Measurements from ENCODE around the gene TTLL8.
A peak's percentile ranks its signal among the peaks of the same experiment; 100 is the strongest.
"Not testable (repeated sequence)": the region's sequence is repeated elsewhere in the genome, so short reads cannot be mapped to it uniquely, and the experiment has no call there.

The TTLL8 gene

DNA sequence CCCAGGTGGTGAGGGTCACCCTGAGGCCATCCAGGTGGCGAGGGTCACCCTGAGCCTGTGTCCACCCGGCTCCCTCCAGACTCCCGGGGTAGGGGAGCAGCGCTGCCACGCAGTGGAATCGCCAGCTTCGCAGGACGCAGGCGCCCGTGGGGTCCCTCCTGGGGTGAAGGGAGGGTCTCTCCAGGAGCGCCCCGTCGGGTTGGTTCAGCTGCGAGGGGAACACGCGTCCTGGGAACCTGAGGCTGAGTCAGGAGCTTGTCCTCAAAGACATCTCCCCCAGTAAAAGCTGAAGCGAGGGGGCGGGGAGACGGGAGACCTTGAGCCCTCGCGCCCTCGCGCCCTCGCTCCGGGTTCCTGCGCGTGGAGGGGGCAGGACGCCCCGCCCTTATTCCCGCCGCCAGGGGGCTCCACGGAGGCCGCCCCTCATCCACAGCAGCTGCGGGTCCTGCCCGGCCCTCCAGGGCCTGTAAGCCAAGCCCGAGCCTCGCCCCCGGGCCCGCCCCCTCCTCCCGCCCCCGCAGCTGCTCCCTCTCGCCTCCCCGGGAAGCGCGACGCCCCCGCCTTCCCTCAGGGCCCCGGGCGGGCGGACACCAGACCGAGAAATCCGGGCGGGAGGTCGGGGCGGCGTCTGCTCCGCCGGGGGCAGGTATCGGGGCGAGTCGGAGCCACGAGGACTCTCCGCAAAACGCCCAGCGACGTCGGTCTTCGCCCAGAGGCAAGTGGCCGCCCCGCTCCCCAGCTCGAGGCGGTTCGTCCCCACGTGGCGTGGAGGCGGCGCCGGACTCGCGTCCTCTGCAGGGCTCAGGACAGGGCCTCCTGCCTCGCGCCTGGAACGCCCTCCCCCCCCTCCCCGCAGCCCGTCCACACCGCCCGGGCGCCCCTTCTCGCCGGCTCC is 74.7 kb downstream of the TTLL8 start:
- DNase-seq (ENCODE audit: low spot score): no peak

DNA sequence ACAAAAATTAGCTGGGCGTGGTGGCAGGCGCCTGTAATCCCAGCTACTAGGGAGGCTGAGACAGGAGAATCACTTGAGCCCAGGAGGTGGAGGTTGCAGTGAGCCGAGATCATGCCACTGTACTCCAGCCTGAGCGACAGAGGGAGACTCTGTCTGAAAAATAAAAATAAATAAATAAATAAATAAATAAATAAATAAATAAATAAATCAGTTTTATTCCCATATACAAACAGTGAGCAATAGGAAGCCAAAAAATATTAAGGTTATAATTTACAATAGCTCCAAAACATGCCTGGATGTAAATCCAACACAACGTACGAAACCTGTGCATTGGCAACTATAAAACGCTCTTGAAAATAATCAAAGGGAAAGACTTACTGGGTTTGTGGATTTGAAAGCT is 76.3 kb downstream of the TTLL8 start:
- DNase-seq (ENCODE audit: low spot score): not testable (repeated sequence)

DNA sequence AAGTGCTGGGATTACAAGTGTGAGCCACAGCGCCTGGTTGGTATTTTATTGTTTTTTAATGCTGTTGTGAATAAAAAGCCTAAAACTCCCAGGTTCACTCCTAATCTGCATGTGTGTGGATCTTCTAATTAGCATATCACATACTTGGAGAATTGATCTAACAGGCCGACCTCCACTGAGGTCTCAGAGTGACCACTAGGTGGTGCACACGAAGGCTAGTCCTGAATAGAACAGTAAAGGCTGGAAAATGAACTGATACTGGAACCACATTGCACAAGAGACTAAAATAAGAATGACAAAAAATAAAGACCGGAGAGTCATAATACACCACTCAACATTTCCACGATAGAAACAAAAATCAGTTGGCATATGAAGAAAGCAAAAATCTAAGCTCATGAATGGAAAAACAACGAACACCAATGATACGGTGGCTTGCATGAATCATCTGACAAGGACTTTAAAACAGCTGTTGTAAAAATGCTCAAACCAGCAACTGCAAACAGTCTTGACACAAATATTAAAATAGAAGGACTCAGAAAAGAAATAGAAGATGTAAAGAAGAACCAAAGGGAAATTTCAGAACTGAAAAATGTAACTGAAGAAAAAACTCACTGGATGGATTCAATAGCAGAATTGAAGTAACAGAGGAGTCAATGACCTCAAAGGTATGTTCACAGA is 78.4 kb downstream of the TTLL8 start:
- peak; percentile 78 for DNase-seq (ENCODE audit: low spot score)

DNA sequence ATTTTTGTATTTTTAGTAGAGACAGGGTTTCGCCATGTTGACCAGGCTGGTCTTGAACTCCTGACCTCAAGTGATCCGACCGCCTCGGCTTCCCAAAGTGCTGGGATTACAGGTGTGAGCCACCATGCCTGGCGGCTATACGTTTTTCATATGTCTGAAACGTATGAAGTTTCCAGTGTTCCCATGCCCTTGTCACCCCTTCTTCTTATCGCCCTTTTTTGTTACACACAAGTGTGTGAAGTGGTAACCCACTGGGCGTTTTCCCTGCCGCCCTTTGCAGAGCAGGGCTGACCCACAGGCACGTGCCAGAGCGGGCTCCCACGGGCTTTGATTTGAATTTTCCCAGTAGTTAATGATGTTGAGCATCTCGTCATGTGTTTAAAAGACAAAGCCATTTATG is 80.5 kb downstream of the TTLL8 start:
- no peak for DNase-seq (ENCODE audit: low spot score)

DNA sequence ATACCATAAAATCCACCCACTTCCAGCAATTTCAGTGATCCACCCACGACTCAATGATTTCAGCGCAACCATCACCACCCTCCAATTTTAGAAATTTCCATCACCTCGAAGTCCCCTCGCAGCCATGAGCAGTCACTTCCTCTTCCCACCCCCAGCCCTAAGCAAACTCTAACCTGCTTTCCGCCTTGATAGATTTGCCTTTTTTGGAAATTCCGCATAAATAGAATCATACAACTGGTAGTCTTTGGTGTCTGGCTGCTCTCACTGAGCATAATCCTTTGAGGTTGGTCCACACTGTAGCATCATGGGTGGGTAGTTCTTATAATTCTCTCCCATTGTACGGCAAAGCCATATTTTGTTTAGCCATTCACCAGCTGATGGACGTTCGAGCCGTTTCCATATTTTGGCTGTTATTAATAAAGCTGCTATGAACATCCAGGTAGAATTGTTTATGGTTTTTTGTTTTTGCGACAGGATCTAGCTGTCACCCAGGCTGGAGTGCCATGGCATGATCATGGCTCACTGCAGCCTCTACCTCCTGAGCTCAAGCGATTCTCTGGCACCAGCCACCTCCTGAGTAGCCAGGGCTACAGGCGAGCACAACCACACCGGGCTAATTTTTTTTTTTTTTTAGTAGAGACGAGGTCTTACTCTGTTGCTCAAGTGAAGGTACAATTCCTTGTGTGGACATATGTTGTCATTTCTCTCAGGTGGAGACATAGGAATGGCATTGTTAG is 81.5 kb downstream of the TTLL8 start:
- DNase-seq (ENCODE audit: low spot score): no peak

DNA sequence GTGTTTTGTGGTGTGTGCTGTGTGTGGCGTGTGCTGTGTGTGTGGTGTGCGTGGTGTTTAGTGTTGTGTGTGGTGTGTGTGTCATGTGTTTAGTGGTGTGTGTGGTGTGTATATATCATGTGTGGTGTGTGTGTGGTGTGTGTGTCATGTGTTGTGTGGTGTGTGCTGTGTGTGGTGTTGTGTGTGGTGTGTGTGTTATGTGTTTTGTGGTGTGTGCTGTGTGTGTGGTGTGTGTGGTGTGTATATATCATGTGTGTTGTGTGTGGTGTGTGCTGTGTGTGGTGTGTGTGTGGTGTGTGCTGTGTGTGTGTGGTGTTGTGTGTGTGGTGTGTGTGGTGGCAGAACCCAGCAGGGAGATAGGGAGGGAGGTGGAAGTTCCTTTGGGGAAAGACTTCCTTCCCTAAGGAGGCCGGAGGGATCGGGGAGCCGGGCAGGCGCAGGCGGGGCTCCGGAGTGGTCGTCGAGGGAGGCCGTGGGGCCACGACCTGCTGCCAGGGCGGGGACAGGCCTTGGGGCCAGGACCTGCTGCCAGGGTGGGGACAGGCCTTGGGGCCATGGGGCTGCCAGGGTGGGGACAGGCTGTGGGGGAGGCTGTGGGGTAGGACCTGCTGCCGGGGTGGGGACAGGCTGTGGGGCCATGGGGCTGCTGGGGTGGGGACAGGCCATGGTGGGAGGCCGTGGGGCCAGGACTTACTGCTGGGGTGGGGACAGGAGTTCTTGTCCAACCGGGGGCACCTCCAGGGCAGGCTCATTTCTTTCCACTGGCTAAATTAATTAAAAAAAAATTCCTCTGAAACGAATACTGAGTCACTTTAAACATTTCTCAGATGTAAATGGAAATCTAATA is 82.3 kb downstream of the TTLL8 start:
- no peak for DNase-seq (ENCODE audit: low spot score)

DNA sequence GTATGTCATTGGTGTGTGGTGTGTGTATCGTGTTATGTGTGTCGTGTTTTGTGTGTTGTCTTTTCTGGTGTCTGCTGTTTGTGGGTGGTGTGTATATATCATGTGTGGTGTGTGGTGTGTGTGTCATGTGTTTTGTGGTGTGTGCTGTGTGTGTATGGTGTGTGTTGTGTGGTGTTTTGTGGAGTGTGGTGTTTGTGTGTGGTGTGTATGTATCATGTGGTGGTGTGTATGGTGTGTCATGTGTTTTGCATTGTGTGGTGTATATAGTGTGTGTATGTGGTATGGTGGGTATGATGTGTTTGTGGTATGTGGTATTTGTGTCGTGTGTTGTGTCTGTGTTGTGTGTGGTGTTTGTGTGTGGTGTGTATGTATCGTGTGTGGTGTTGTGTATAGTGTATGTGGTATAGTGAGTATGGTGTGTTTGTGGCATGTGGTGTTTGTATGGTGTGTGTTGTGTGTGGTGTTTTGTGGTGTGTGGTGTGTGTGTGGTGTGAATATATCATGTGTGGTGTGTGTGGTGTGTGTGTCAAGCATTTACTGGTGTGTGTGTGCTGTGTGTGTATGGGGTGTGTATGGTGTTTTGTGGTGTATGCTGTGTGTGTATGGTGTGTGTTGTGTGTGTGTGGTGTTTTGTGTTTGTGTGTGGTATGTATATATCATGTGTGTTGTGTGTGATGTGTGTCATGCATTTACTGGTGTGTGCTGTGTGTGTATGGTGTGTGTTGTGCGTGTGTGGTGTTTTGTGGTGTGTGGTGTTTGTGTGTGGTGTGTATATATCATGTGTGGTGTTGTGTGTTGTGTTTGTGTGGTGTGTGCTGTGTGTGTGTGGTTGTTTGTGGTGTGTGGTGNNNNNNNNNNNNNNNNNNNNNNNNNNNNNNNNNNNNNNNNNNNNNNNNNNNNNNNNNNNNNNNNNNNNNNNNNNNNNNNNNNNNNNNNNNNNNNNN is 84.8 kb downstream of the TTLL8 start:
- DNase-seq (ENCODE audit: low spot score): no peak

DNA sequence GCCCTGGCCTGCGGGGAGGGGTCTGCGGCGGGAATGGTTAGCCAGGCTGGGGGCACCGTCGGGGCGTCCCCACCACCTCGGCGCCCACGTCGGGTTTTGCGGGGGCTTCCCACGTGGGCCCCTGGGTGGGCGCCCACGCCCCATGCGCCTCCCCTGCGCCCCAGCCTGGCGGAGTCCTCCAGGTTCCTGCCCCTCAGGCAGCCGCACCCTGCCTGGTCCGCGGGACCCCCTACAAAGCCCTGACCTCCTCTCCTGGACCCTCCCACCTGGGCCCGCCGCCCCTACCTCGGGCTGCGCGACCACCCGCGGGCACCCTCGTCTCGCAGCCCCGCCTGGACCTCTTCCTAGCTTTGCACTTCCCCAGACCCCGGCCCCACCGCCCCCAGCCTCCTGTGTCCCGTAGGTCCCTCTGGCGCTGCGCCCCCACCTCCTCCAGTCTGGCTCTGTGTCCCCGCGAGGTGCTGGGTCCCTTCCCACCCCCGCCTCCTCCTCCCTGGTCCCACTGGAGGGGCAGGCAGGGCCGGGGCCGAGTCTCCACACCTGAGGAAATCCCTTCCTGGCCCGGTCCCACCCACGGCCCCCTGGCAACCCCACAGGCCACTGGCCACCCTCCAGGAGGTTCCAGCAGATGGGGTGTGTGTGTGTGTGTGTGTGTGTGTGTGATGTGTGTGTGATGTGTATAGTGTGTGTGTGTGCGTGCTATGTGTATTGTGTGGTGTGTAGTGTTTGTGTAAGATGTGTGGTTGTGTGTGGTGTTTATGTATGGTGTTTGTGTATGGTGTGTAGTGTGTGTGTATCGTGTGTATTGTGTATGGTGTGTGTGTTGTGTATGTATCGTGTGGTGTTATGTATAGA is 85.7 kb downstream of the TTLL8 start:
- DNase-seq (ENCODE audit: low spot score): no peak

DNA sequence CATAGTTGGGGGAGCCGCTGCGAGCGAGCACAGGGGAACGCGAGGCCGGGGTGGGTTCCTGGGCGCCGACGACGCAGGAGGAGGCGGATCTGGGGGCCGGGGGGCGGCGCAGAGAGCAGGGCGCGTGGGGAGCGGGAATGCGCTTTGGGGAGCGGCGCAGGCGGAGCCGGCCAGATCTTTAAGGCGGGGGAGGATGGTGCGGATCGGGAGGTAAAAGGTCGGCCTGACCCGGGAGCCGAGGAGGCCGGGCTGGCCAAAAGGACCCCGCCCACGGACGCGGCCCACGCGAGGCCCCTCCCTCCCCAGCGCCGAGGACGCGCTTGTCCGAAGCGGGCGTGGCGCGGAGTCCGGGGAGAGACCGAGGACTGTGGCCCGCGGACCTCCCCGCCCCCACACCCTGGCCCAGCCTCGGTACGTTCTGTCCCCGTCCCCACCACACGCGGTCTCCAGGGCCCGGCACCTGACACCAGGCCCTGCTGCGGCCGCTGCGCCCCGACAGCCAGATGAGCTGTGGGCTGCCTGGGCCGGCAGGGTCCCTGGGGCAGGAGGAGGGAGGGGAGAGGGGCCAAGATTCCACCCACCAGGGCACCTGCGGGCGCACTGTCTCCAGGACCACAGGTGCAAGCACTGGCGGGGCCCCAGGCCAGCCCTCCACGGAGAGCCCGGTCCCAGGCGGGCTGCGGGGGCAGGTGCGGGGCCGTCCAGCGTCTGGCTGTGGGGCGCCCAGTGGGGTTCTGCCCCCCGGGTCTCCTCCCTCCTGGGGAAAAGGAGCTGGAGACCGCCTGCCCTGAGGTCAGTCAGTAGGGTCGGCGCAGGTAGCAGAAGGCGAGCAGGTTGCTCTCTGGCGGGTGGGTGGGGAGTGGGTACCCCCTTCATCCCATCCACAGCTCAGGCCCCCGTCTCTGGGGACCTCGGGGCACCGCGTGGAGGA is 86.6 kb downstream of the TTLL8 start:
- DNase-seq (ENCODE audit: low spot score): peak; percentile 81

DNA sequence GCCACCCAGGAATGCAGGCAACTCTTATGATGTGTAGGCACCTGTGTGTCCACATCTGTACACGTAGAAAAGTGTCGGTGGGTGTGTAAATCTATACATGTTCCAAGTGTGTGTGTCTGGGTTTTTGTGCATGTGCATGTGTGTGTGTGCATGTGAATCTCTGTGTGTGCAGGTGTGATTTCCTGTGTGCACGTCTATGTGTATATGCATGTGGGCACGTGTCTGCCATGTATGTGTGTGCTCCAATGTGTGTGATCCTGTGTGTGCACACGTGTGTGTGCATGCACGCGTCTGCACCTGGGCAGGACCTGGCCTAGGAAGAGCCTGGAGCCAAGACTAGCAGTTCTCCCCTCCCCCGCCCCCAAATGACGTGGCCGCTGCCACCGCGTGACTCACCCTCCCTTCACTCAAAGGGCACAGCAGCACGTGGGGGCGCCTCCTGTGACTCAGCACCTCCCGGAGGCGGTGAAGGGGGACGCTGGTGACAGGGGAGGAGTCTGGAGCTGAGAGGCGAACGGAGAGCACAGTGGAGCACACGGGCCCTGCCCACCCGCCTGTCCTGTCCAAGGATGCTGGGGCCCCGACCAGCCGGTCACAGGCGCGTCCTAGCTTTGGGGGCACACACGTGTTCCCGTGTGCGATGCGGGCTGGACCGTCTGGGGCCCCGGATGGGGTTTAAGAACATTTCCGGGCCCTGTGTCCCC is 87.4 kb downstream of the TTLL8 start:
- peak; percentile 94 for DNase-seq (ENCODE audit: low spot score)

DNA sequence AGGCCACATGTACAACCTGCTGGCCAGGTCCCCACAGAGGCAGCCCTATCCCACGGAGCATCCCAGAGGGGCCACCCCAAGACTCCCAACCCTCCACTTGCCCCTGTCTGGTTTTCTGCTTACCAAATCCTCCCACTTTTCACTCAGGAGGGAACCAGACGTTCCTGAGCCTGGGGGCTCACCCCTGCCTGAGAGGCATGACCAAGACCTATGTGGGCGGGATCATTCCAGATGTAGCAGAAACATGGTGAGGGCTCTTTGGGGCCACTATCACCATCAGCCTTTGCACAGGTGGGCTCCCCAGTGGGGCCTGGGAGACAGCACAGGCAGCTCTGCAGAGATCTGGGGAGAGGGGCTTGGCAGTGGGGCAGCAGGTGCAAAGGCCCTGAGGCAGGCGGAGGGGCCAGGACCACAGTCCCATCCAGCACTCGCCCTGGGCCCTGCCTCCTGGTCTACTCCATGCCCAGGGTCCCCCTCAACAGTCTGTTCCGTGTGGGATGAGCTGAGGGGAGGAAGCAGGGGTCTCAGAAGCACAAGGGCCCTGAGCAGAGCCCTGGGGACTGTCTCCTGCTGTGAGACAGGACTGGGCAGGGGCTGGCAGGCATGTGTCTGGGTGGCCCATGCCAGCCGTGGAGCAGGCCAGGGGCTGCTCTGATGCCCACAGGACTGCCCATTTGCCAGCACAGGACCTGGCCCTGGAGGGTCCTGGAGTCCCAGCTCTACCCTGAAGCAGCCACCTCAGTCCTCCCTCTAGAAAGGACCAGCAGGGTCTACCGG is 88.2 kb downstream of the TTLL8 start:
- no peak for DNase-seq (ENCODE audit: low spot score)

DNA sequence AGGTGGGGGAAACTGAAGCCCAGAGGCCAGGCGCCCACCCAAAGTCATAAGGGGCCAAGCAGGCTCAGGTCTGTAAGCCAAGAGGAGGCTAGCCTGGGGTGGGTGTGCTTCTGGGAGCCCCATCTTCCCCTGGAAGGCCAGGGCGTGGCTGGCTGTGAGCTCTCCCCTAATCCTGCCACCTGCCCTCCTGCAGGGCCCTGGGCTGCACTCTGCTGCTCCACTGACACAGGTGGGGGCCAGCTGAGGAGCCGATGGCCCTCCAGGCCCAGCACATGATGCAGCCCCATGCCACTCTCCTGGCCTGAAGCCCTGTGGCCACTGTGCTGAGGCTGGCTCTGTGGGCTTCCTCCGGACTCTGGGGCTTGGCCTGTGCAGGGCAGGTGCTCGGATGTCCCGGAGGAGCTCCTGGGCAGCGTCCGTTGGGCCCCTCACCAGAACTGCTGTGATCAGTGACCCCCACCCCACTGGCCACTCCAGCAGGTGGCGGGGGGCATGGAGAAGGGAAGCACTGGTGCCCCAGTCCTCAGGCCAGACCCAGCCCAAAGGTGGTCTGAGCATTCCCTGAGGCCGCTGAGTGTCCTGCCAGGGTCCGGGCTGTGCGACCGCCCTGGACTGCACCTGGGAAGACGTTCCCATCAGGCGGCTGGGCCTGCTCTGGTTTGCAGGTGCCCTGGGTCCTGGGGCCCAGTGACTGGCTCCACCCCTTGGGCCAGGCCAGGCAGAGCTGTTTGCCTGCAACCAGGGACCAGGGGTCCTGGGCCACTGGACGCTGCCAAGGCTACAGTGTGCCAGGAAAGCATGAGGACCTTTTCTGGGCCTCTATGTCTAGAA is 89.1 kb downstream of the TTLL8 start:
- peak; percentile 19 for DNase-seq (ENCODE audit: low spot score)
